Urinary bladder (tissue), 4 donors: ENCODE data around the gene CFAP210. TPM values are rescaled to one million over a fixed set of nuclear protein-coding genes. Genes with fewer than 3 reads are reported as not detected.
"Not testable (repeated sequence)": the region's sequence is repeated elsewhere in the genome, so short reads cannot be mapped to it uniquely, and the experiment has no call there.

ENCODE experiments used
- DNase-seq: peaks from one replicate; pipeline ENCODE4 v3.0.0-alpha.2; 2015; ENCODE audit errors: extremely low spot score
- H3K27ac ChIP-seq: one replicate; pipeline ENCODE4 v1.5.1; 2013; ENCODE audit warnings: low read depth, mild to moderate bottlenecking, moderate library complexity
- H3K36me3 ChIP-seq: one replicate; pipeline ENCODE4 v1.6.1; 2013; ENCODE audit warnings: mild to moderate bottlenecking, moderate library complexity; ENCODE audit not compliant: insufficient read depth
- H3K4me1 ChIP-seq: one replicate; pipeline ENCODE4 v1.6.1; 2013; ENCODE audit warnings: mild to moderate bottlenecking, moderate library complexity; ENCODE audit not compliant: insufficient read depth
- H3K4me3 ChIP-seq: one replicate; pipeline ENCODE4 v1.5.1; 2013; ENCODE audit warnings: low read depth, low read length
- WGBS: extraction: QIAGEN DNeasy Blood & Tissue Kit; methylation state at CpG from one replicate; pipeline ENCODE4 v1.1.7; 2013; 5-methylcytosine and 5-hydroxymethylcytosine counted together
- polyA plus RNA-seq: library from polyadenylated mRNA; stranded (reverse); fragments of 200-250 nt; gene quantifications from one replicate; pipeline ENCODE4 v1.2.3, GENCODE V29; 2013
- total RNA-seq: library from RNA; depleted of rRNA; stranded (reverse); fragments of >200 nt; gene quantifications from one replicate; pipeline ENCODE4 v1.2.3, GENCODE V29; 2014
- donor health status: healthy with polysubstance abuse.
- donor health status: healthy.

Gene CFAP210
- total and polyA plus RNA-seq, 2 donors = 0.05 TPM; not detected in 1

DNA sequence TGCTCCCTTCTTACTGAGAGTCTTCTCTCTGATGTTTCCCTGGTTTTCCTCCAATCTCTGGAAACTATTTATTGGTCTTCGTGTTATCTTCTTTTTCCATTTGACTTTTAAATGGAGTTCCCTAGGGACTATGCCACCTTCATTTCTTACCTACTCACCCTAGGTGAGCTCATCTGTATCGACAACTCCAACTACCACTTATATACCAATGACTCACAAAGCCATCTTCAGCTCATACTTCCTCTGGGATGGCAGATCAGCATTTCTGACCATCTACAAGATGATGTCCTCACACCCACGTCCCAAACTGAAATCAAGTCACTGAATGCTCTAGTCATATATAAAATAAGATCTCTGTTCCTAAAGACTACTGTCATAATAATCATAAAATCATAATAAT lies 40.6 kb downstream of the CFAP210 start:
- Histone ChIP-seq H3K4me1 (no peaks in the 10 kb centered on the region), H3K36me3 (no peaks in the 10 kb centered on the region), H3K4me3 (no peak overlapping the region), H3K27ac (no peak overlapping the region)
- WGBS = 76% methylated on average over 3 of the region's 3 CpGs
- DNase-seq = no peak

DNA sequence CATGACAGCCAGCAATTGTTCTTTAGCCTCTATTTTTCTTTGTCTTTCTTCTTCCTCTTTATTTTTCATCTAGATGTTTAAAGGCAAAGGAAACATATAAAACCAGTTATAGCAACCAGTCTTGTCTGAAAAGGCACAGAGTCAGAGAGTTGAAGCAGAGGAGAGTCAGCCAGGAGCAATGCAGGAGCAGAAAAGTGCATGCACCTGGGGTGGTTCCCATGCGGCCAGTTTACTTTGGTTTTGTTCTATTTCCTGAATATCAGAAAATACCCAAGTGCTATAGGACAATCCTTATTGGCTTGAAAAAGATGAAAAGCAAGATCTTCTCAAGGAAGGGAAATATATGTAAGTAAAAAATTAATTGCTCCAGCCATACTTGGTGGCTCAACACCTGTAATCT lies 44.9 kb downstream of the CFAP210 start:
- WGBS = 76% methylated on average over 1 of the region's 1 CpG
- no peaks in the 10 kb centered on the region for H3K36me3 ChIP-seq
- H3K27ac ChIP-seq = no peak overlapping the region
- no peak for DNase-seq
- H3K4me1 ChIP-seq = no peaks in the 10 kb centered on the region
- no peak overlapping the region for H3K4me3 ChIP-seq

DNA sequence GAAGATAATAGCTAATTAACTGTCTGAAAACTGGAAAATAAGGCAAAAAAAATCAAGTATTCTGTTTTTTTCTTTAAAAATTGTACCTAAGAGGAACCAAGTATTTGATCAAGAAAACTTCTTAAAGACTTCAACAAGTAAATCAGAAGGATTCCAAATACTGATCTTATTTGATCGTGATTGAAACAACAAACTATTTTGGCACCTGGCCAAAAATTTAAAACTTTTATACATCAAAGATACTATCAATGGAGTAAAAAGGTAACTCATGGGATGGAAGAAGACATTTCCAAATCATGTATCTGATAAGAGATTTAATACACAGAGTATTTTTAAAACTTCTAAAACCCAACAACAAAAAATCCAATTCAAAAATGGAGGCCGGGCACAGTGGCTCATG lies 46.7 kb downstream of the CFAP210 start:
- H3K4me1 ChIP-seq = no peaks in the 10 kb centered on the region
- DNase-seq = no peak
- no peaks in the 10 kb centered on the region for H3K36me3 ChIP-seq
- no peak overlapping the region for H3K27ac ChIP-seq
- WGBS = 89% methylated on average over 2 of the region's 2 CpGs
- no peak overlapping the region for H3K4me3 ChIP-seq

DNA sequence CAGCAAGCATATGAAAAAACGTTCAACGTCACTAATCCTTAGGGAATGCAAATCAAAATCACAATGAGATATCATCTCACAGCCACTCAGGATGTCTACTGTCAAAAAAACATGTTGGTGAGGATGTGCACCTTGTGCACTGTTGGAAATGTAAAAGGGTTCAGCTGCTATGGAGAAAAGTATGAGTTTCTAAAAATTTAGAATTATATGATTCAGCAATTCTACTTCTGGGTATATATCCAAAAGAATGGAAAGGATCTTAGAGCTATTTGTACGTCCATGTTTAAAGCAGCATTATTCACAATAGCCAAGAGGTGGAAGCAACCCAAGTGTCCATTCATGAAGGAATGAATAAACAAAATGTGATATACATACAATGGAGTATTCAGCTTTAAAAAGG lies 50.0 kb downstream of the CFAP210 start:
- no peak for DNase-seq
- WGBS = 40% methylated on average over 3 of the region's 3 CpGs
- Histone ChIP-seq H3K4me3 (no peak overlapping the region), H3K4me1 (no peaks in the 10 kb centered on the region), H3K27ac (no peak overlapping the region), H3K36me3 (no peaks in the 10 kb centered on the region)

DNA sequence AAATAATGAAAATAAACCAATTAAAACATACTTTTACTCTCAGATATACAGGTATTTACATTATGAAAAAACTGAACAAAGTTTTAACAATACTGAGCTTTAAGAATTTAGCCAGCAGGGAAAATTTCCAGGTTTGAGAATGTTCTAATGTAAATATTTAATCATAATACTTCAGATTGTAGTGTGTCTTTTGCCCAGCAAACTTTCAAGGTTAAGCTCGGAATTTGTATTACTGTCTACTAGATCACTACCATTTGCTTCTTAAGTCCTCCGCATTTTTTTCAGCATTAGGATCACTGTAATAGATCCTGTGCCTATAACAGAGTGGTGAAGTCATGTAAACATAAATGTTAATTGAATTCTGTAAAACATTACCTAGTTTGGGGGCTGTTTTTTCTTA lies 52.7 kb downstream of the CFAP210 start:
- 47% methylated on average over 2 of the region's 2 CpGs for WGBS
- Histone ChIP-seq H3K36me3 (no peaks in the 10 kb centered on the region), H3K4me1 (no peaks in the 10 kb centered on the region), H3K4me3 (no peak overlapping the region), H3K27ac (no peak overlapping the region)
- no peak for DNase-seq

DNA sequence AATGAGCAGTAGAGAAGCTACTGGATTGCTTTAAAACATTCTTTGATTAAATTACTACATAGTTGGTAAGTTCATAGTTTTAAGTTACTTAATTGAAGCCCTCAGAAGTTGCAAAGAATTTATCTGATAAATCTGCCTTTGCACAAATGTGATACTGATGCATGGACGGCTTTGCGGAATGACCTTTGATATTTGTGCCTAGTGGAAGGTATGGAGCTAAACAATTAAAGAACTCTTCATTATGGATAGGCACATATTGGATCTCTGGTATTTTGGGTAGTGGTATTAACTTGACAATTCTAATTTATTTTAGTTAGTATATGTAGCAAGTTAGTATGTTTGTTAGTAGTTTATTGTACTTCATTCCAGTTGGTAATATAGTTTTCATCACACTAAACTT lies 54.1 kb downstream of the CFAP210 start:
- no peak overlapping the region for H3K4me3 ChIP-seq
- no peaks in the 10 kb centered on the region for H3K4me1 ChIP-seq
- WGBS = 96% methylated on average over 2 of the region's 2 CpGs
- H3K36me3 ChIP-seq = no peaks in the 10 kb centered on the region
- DNase-seq = no peak
- H3K27ac ChIP-seq = no peak overlapping the region

DNA sequence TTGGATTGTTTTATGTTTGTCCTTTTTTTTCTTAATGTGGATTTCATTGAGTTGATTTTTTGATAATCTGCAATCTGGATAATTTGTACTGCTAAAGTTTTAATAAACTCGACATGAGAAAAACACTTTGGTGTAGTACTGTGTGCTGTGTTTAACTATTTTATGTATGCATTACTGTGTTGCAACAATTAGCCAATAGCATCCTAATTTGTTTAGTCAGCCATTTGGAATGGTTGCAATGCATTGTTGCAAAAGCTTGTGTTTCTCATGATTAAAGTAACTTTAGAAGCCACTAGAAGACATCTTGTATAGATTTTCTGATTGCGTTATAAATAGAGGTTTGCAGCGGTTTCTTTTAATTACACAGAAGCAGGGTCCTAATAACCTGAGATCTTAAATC lies 56.6 kb downstream of the CFAP210 start:
- Histone ChIP-seq H3K4me3 (no peak overlapping the region), H3K4me1 (no peaks in the 10 kb centered on the region), H3K36me3 (no peaks in the 10 kb centered on the region), H3K27ac (no peak overlapping the region)
- DNase-seq = no peak
- 91% methylated on average over 3 of the region's 3 CpGs for WGBS

DNA sequence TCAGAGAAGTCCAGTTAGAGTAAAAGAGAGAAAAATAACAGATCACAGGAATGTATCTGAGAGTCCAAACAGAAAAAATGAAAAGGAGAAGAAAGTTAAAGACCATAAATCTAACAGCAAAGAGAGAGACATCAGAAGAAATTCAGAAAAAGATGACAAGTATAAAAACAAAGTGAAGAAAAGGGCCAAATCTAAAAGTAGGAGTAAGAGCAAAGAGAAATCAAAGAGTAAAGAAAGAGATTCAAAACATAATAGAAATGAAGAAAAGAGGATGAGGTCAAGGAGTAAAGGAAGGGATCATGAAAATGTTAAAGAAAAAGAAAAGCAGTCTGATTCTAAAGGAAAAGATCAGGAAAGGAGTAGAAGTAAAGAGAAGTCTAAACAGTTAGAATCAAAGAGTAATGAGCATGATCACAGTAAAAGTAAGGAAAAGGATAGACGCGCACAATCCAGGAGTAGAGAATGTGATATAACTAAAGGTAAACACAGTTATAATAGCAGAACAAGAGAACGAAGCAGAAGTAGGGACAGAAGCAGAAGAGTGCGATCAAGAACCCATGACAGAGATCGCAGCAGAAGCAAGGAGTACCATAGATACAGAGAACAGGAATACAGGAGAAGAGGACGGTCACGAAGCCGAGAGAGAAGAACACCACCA lies 57.6 kb downstream of the CFAP210 start:
- H3K36me3 ChIP-seq = no peaks in the 10 kb centered on the region
- WGBS = 97% methylated on average over 8 of the region's 8 CpGs

DNA sequence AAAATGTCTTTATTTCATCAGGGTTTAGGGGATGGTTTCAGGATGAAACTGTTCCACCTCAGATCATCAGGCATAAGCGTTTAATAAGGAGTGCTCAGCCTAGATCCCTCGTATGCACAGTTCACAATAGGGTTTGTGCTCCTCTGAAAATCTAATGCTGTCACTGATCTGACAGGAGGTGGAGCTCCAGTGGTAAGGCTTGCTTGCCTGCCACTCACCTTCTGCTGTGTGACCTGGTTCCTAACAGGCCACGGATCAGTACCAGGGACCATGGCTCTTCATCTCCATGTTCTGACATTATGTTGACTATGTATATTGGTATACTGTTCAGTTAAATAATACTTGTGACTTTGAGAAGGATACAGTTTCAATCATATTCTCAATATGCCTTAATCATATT lies 68.4 kb downstream of the CFAP210 start:
- 91% methylated on average over 3 of the region's 3 CpGs for WGBS
- H3K27ac ChIP-seq = no peak overlapping the region
- H3K36me3 ChIP-seq = no peaks in the 10 kb centered on the region
- no peaks in the 10 kb centered on the region for H3K4me1 ChIP-seq
- DNase-seq = no peak
- no peak overlapping the region for H3K4me3 ChIP-seq

More for the DNA sequence above, 57.6 kb downstream of the CFAP210 start:
- H3K4me3 ChIP-seq = no peak overlapping the region
- H3K27ac ChIP-seq = no peak overlapping the region
- no peaks in the 10 kb centered on the region for H3K4me1 ChIP-seq
- DNase-seq = no peak

DNA sequence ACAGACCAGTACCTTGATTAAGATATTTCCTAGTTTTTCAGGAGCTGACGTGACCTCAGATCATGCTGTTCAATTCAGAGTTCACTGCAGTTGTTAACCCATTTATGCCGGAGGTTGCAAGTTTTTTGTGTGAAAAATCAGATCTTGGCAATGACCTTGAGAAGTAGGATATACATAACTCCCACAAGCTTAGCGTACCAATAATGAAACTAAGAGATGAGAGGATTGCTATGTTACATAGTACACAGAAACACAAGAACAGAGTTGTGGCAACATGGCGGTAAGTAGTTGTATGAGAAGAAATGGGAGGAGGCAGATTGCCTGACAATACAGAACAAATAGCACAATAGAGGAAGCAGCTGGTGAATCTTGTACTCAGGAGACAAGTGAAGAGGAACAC lies 71.0 kb downstream of the CFAP210 start:
- H3K36me3 ChIP-seq = no peaks in the 10 kb centered on the region
- no peaks in the 10 kb centered on the region for H3K4me1 ChIP-seq
- 84% methylated on average over 4 of the region's 4 CpGs for WGBS
- H3K27ac ChIP-seq = no peak overlapping the region
- H3K4me3 ChIP-seq = no peak overlapping the region
- no peak for DNase-seq

DNA sequence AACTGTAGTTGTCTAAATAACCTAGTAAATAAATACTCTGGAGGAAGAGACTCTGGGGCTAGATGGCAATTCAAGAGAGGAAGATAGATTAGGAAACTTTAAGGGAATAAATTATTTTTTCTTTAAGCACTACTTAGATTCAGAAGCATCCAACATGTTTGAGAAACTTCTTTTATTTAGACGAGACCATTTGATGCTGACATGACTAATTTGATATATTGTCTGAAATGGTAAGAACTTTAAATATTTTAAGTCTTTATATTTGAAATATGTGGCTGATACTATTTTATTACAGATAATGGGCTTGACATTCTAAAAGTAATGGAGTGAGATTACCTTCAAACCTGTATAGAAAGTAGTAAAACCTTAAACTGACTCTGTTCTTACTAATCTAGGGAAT lies 73.7 kb downstream of the CFAP210 start:
- Histone ChIP-seq H3K36me3 (no peaks in the 10 kb centered on the region), H3K4me1 (no peaks in the 10 kb centered on the region), H3K27ac (no peak overlapping the region), H3K4me3 (no peak overlapping the region)
- 83% methylated on average over 1 of the region's 1 CpG for WGBS
- no peak for DNase-seq

DNA sequence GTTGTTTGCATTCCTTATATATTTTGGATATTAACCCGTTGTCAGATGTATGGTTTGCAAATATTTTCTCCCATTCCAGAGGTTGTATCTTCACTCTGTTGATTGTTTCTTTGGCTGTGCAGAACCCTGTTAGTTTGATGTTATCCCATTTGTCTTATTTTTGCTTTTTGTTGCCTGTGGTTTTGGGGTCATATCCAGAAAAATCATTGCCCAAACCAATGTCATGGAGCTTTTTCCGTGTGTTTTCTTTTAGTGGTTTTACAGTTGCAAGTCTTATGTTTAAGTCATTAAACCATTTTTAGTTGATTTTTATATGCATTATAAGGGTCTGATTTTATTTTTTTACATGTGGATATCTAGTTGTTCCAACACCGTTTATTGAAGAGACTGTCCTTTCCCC lies 74.3 kb downstream of the CFAP210 start:
- 52% methylated on average over 3 of the region's 3 CpGs for WGBS
- no peaks in the 10 kb centered on the region for H3K4me1 ChIP-seq
- no peak for DNase-seq
- peaks cover 2% of the 10 kb centered on the region for H3K36me3 ChIP-seq
- H3K27ac ChIP-seq = no peak overlapping the region
- no peak overlapping the region for H3K4me3 ChIP-seq

DNA sequence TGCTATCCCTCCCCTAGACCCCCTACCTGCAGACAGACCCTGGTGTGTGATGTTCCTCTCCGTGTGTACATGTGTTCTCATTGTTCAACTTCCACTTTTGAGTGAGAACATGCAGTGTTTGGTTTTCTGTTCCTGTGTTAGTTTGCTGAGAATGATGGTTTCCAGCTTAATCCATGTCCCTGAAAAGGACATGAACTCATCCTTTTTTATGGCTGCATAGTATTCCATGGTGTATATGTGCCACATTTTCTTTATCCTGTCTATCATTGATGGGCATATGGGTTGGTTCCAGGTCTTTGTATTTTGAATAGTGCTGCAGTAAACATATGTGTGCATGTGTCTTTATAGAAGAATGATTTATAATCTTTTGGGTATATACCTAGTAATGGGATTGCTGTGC lies 78.2 kb downstream of the CFAP210 start:
- not testable (repeated sequence) for H3K36me3 ChIP-seq, H3K4me1 ChIP-seq, DNase-seq, H3K4me3 ChIP-seq, H3K27ac ChIP-seq
- 98% methylated on average over 1 of the region's 1 CpG for WGBS

DNA sequence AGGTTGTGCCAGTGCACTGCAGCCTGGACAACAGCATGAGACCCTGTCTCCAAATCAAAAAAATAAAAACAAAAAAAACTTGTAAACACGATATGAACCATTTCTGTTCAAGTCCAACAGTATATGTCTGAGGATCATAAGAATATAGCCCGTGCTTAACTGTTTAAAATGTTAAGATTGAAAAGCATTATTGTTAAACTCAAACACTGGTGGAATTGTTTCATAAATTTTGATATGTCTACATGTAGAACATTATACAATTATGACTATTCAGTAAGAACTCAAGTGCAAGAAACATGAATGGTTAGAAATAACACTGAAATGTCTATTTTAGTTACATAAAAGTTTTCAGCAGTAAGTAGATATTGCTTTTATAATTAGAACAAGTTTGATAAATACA lies 80.3 kb downstream of the CFAP210 start:
- no peak for DNase-seq
- 88% methylated on average over 2 of the region's 2 CpGs for WGBS
- Histone ChIP-seq H3K4me3 (no peak overlapping the region), H3K36me3 (peaks cover 2% of the 10 kb centered on the region), H3K4me1 (no peaks in the 10 kb centered on the region), H3K27ac (no peak overlapping the region)

DNA sequence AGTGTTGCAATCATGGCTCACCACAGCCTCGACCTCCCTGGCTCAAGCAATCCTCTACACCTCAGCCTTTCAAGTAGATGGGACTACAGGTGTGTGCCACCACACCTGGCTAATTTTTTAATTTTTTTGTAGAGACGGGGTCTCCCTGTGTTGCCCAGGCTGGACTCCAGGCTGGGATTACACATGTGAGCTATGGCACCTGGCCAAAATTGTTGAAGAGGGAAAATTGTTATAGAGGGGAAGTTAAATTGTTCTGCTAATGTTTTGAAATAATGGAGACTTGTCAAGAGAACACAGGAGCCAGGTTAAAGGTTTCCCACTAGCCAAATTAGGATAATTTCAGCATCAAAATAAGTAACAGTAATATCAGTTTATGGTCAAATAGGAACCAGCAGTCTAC lies 84.9 kb downstream of the CFAP210 start:
- WGBS = 87% methylated on average over 2 of the region's 2 CpGs

More for the DNA sequence above, 84.9 kb downstream of the CFAP210 start:
- no peak for DNase-seq
- Histone ChIP-seq H3K27ac (no peak overlapping the region), H3K4me3 (no peak overlapping the region), H3K36me3 (no peaks in the 10 kb centered on the region), H3K4me1 (no peaks in the 10 kb centered on the region)
